Measurements from ENCODE around the gene NR2F2.

DNA sequence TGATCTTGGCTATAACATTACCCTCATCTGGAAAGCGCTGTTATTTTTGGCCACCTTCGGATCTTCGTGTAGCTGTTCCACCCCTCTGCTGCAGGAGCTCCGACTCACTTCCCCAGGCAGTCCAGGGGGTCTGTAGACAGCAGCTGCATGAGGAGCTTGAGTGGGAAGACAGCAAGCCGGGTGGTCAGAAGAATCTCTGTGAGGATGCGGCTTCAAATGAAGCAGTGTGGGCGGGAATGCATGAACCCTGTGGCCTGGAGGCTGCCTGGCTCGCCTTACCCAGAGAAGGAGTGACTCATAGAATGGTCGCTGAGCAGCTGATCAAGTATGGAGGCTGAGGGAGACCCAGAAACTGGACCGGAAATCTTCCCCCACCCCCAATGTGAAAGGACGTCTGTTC is 45.2 kb upstream of the NR2F2 start:
- TF ChIP-seq, protein P1, sequence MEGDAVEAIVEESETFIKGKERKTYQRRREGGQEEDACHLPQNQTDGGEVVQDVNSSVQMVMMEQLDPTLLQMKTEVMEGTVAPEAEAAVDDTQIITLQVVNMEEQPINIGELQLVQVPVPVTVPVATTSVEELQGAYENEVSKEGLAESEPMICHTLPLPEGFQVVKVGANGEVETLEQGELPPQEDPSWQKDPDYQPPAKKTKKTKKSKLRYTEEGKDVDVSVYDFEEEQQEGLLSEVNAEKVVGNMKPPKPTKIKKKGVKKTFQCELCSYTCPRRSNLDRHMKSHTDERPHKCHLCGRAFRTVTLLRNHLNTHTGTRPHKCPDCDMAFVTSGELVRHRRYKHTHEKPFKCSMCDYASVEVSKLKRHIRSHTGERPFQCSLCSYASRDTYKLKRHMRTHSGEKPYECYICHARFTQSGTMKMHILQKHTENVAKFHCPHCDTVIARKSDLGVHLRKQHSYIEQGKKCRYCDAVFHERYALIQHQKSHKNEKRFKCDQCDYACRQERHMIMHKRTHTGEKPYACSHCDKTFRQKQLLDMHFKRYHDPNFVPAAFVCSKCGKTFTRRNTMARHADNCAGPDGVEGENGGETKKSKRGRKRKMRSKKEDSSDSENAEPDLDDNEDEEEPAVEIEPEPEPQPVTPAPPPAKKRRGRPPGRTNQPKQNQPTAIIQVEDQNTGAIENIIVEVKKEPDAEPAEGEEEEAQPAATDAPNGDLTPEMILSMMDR (IDR thresholded peaks at IDR 0.05) = no peak
- TF ChIP-seq POLR2A (IDR thresholded peaks at IDR 0.05) = no peak

Measured in vagina (tissue), 2 donors.